HG03097 (cell line): ENCODE data around the gene GOLGA8Q.
"Not testable (repeated sequence)": the region's sequence is repeated elsewhere in the genome, so short reads cannot be mapped to it uniquely, and the experiment has no call there.

ENCODE experiments used
- ATAC-seq: cut with Tn5 transposase; IDR thresholded peaks from one replicate; pipeline ENCODE4 v1.9.1; 2021; ENCODE audit not compliant: unreplicated experiment, low FRiP score

GOLGA8Q gene, protein sequence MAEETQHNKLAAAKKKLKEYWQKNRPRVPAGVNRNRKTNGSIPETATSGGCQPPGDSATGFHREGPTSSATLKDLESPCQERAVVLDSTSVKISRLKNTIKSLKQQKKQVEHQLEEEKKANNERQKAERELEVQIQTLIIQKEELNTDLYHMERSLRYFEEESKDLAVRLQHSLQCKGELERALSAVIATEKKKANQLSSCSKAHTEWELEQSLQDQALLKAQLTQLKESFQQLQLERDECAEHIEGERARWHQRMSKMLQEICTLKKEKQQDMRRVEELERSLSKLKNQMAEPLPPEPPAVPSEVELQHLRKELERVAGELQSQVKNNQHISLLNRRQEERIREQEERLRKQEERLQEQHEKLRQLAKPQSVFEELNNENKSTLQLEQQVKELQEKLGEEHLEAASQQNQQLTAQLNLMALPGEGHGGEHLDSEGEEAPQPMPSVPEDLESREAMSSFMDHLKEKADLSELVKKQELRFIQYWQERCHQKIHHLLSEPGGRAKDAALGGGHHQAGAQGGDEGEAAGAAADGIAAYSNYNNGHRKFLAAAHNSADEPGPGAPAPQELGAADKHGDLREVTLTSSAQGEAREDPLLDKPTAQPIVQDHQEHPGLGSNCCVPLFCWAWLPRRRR

DNA sequence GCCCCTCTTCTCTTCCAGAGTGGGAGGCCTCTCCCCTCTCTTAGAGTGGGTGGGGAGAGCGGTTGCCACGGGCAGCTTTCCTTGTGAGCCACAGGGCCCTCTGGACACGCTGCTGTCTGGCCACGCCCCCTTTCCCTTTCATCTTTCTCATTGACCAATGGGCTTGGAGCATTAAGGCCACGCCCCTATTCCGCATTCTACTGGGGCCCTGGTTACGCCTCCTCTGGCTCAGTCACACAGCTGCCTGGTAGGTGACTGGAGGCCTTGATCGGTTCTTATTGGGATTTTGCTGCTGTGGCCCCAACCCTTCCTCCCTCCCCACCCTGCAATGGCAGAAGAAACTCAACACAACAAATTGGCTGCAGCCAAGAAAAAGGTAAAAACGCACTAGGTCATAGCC, at the start of gene GOLGA8Q:
TSS of gene GOLGA8Q (plus strand) at position 301 of the 400 bp plus-strand sequence. CDS start at position 329, 28 bp downstream.
- not testable (repeated sequence) for ATAC-seq

DNA sequence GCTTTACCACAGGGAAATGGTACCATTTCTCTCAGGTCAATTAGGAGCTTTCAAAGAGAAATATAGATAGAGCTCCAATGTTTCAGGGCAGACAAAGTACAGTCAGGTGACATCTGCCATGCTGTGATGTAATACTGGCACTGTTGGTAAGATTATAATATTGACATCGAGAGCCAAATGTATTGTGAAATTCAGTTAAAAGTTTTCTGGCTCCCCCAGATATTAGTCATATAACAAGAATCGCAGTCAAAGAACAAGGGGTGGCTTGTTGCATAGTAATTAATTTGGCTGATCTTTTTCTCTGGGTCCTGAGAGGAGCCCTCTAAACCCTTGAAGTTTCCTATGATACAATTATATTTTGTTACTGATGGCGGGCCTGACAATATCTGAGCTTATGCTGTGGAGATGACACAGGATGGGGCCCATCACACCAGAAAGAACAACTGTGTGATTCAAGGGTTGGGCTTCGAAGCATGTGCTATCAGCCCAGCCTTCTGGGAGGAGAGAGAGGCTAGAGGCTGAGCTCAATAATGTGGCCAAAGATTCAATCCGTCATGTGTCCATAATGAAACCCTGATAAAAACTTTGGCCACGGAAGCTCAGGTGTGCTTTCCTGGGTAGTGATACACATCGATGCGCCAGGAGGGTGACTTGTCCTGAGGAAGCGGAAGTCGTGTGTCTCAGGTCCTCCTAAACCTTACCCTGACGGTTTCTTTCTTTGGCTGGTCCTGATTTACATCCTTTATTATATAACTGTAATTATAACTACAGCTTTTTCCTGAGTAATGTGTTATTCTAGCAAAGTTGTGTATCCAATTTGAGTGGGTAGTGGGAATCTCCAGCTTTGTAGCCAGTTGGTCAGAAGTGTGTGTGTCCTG, 48.7 kb upstream of the GOLGA8Q start:
- ATAC-seq: not testable (repeated sequence)

DNA sequence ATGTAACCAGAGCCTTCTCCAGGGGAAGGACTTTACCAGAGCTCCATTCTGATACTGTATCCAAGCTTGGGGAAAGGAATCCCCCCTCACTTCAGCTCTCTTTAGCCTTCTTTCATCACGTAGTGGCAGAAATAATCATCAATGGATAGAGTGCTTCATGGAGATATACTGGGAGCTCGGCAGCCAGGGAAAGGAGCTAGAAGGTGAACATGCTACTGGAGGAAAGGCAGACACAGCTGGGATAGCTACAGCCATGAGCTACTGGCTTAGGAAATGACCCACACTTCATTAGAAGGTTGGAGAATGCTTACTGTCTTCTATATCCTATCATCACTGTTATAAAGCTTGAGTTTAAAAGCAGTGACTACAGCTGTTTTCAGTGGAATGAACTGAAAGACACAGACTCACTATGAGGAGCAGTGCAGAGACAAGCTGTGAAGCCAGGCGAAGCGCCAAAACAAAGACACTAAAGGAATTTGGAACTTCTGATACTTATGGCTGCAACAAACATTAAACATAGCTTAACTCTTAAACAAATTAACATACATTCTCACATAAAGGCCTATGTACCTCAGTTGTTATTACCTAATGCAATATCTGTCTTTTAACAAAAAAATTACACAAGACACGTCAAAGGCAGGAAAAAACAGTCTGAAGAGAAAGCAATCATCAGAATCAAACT, 47.5 kb upstream of the GOLGA8Q start:
- ATAC-seq: not testable (repeated sequence)

DNA sequence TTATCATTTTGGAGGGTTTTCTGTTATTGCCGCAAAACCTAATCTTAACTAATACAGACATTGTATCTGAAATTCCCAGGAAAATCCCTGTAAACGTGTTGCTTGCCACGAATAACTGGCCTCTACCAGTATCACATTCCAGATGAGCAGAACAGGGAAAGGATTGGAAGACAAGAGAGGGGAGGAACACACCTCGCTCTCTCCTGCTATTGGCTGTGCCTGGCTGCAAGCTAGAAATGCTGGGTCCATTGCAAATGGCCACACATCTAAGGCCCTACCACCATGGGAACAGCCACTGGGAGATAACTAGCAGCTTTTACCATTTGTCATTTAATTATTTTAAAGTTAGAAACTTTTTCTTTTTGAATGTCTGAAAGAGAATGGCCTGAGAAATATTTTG, 37.3 kb upstream of the GOLGA8Q start:
- not testable (repeated sequence) for ATAC-seq

DNA sequence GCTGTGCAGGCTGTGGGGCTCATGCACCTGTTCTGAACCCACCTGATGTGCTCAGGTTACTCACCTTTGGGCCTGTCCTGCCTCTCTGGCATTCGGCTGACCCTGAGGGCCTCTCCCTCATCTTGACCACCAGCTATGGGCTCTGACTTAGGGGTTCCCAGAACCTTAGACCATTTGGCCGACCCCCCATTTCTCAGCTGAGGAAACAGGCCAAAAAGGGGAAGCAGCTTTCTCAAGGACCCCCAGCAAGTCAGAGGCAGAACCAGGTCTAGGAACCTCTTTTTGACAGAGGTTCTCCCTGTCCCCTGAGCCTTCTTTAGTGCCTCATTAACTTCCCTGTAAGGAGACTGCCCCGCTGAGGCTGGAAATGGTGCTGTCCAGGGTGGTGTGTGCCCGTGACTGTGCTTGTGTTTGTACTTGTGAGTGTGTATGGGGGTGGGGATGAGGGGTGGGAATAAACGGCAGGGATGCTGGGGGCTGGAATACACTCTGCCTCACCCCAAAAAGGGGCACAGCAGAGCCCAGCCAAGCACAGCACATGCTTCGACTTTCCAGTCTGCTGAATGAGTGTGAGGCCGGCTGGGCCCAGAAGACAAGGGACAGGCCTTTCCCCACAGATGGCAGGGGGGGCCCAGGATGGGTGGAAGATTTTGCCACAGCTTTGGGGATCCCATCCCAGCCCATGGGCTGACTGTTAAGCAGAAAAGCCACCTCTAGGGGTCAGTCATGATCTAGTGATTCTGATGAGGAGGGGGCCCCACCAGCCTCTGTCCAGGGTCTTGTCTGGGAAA, 28.2 kb upstream of the GOLGA8Q start:
- ATAC-seq: not testable (repeated sequence)

DNA sequence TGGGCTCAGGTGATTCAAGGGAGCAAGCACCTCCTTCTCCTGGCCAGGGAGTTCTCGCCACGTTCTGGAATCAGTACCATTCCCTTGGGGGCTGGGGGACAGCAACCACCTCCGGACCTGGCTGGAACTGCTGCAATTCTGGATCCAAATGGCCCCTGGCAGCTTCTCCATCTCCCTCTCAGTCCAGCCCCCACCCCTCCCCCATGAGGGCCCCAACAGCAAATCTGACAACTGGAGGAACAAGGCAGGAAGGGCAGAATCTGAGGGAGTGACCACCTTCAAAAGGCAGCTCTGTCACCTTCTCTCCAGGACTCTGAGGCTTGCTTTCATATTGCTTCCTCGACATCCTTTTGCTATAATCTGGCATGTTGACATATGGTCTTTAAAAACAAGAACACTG, 25.9 kb upstream of the GOLGA8Q start:
- not testable (repeated sequence) for ATAC-seq

DNA sequence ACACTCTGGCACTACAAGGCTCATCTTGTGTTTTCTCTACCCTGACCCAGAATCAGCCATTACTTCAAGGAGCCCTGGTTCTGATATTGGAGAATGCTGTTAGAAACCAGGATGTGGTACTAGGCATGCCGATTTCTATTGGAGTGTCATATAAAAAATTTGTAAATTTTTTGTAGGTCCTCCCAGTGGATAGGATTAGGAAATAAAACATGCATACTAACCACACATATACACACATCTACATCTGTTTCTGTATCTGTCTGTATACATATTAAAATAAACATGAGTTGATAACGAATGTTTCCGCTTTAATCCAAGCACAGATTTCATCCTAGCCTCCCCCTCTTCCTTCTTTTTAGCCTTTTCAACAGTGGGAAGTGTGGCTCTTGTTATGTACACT, 22.8 kb upstream of the GOLGA8Q start:
- ATAC-seq: not testable (repeated sequence)

DNA sequence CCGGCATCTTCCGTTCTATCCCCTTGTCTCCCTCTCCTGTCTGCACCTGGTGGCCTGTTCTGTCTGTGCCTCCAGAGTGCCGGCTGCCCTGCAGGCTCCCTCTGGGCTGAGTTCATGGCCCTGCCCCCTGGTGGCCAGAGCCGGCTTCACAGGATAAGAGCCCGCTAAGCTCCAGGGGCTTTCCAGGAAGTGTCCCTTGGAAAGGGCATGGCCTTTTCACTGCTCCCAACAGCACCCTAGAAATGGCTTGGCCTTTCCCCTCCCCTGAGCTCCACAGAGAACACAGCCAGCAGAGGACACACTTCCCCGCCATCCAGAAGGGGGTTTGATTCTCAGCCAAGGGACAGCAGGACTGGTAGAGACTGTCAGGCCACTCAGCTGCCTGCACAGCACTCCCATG, 15.1 kb downstream of the GOLGA8Q start:
- ATAC-seq: not testable (repeated sequence)

DNA sequence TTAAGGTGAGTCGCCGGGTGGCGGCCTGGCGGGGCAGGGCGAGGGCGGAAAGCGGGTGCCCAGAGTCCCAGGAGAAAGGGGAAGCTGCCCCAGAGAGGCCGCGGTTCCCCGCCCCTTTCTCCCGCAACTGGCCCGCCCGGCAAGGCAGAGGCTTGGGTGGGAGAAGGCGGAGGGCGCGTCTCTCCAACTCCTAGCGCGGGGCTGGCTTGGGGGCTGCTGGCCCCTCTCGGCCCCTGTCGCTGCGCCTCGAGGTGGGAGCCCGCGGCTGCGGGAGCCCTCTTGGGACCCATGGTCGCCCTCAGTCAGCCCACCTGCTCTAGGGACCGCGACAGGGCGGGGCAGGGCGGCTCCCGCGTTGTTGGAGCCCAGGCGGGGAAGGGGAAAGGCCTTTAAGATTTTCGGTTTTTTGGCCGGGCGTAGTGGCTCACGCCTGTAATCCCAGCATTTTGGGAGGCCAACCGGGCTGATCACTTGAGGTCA, 21.2 kb downstream of the GOLGA8Q start:
- ATAC-seq: not testable (repeated sequence)

DNA sequence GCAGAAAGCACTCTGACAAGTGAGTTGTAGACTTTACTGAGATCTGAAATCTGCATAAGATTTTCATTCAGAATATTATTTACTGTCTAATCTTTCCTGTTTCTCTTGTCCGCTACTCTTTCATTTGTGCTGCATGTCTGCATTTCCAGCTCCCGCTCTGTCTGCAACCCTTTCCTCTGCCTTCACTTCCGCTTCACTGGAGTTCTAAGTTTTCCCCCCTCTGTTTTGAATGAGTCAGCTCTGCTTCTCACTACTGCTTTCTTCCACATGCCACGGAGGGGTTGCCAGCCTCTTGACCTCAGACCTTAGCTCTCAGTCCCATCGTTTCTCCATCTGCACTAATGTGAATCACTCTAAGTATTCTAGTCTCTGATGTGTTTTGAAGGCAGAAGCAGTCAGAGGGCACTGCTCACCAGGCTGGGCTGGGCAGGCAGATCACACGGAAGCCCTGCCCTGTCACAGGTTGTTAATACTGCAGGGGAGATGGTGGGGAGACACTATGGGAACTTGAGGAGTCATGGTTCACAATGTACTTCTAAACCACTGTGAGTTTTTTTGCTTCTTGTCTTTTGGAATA, 27.6 kb downstream of the GOLGA8Q start:
- ATAC-seq: not testable (repeated sequence)

DNA sequence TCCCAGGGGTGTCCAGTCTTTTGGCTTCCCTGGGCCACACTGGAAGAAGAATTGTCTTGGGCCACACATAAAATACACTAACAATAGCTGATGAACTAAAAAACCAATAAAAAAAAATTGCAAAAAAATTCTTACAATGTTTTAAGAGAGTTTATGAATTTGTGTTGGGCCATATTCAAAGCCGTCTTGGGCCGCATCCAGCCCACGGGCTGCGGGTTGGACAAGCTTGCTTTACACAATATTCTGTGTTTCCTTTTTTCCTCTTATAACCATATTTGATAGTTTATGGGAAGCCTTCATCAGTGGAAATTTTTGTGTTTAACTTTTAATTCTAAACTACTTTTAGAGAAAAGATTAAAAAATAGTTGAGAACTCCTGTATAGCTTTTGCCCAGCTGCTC, 28.9 kb downstream of the GOLGA8Q start:
- not testable (repeated sequence) for ATAC-seq

DNA sequence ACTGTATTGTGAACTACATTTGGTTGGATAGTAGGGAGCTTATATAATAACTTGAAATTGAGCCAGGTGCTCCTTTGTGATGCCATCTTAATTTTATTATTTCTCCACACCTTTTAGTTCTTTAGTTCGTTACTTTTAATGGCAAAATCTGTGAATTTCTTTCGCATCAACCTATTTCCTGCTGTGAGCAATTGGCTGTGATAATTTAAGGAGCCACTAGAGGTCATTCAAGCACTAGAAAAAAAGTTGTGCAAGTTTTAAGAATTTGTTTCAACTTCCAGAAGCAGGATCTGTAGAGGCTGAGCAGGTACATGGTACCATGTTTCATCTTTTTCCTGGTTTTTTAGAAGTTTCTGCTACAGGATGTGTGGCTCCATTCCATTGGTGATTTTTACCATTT, 47.1 kb downstream of the GOLGA8Q start:
- not testable (repeated sequence) for ATAC-seq

DNA sequence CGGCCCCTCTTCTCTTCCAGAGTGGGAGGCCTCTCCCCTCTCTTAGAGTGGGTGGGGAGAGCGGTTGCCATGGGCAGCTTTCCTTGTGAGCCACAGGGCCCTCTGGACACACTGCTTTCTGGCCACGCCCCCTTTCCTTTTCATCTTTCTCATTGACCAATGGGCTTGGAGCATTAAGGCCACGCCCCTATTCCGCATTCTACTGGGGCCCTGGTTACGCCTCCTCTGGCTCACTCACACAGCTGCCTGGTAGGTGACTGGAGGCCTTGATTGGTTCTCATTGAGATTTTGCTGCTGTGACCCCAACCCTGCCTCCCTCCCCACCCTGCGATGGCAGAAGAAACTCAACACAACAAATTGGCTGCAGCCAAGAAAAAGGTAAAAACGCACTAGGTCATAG, 51.9 kb downstream of the GOLGA8Q start, which contains the start of gene GOLGA8H:
TSS of gene GOLGA8H (plus strand) at position 233 of the 400 bp plus-strand sequence. CDS start at position 331, 98 bp downstream.
- ATAC-seq: not testable (repeated sequence)
